Measurements from ENCODE around the gene OSBPL10.
"Not testable (repeated sequence)": the region's sequence is repeated elsewhere in the genome, so short reads cannot be mapped to it uniquely, and the experiment has no call there.

Gene OSBPL10

GRCh38 chr3:31890742-31891469, 90.2 kb downstream of the OSBPL10 start:
- no peak for DNase-seq (ENCODE audit: low read depth)

GRCh38 chr3:31890007-31890406, 91.1 kb downstream of the OSBPL10 start:
- DNase-seq (ENCODE audit: low read depth), result no peak

- no peak for DNase-seq (ENCODE audit: low read depth)
Measured at GRCh38 chr3:31885235-31885634, 95.8 kb downstream of the OSBPL10 start.

DNA sequence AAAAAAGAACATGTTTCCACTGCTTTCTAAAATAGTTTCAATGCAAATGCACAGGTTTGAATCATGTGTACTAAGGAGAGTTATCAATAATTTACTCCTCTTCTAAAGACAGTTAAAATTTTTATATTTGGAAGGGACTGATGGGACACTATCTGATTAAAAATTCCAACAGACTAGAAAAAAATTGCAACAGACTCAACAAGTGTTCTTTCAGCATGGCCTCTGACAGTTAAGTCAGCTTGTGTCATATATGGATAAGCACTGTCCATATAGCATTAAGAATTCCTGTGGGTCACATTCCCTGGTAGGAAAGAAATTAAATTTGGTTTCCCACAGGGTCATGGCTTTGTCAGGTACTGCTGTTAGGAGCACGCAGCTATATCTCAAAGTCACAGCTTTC, 96.8 kb downstream of the OSBPL10 start:
- no peak for DNase-seq (ENCODE audit: low read depth)

DNA sequence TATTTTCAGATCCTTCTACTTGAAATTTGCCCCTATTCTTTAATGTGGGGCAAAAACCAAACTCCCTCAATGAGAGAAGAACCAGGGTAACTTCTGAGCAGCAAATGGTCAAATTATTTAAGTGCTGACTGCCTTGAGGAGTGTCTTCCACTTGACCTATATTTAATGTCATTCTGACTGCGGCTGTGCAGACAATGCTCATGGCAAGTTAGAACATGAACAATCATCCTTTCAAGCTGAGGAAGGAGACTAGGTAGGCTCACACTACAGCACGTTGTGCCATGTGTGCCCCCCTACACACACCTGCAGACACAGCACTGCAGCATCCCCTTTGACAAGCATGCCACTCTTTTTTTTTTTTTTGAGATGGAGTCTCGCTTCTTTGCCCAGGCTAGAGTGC, 98.2 kb downstream of the OSBPL10 start:
- no peak for DNase-seq (ENCODE audit: low read depth)

- no peak for DNase-seq (ENCODE audit: low read depth)
Measured at GRCh38 chr3:31882431-31882830, 98.6 kb downstream of the OSBPL10 start.

DNA sequence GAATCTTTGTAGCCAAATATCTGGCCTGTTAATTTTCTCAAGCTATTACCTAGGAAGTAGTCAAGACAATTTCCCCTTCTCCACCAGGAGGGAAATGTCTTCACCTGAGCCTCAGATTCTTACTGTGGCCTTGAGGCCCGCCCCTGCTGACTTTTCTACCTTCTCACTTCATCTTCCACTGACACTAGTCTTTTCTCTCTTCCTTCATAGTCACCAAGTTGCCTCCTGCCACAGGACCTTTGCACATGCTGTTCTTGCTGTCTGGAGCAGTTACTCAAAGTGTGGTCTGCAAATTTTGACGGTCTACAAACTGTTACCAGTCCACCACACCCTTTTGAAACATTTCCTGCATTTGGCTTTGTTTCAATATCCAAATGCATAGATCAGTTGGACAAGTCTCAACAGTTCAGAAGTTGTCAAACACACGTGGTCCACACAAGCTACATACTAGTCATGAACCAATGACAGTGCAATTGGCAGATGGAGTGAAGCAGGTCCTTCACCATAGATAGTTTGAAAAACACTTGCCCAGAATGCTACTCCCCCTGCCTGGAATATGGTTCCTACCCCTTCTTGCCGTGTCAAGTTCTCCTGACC, 100.5 kb downstream of the OSBPL10 start:
- DNase-seq (ENCODE audit: low read depth), result no peak

GRCh38 chr3:31880020-31880419, 101.0 kb downstream of the OSBPL10 start:
- no peak for DNase-seq (ENCODE audit: low read depth)

GRCh38 chr3:31879365-31879764, 101.7 kb downstream of the OSBPL10 start:
- DNase-seq (ENCODE audit: low read depth), result no peak

DNA sequence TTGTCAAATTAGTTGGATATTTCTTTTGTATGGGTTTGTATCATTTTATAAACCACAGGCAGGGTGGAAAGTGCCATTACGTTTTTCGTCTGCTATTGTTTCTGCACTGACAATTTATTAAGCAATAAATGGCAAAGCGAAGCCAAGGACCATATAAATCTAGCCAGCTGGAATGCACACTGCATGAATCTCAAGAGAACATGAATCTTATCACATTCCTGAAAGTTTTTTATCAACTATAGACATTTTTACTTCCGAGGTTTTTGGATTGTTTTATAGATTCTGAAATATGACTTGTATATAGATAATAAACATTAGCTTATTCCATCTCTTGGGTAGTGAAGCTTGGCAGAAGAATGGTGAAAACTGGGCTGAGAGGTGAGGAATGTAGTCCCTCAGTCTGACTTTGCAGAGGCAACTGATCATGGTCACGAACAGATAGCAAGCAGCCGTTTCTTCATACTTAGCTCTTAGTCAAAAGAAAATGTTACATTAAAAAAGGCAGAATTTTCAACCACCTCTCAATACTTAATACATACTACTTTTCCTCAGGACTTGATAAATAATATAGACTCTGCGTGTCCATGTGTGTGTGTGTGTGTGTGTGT, 102.7 kb downstream of the OSBPL10 start:
- no peak for DNase-seq (ENCODE audit: low read depth)

GRCh38 chr3:31876331-31876730, 104.7 kb downstream of the OSBPL10 start:
- DNase-seq (ENCODE audit: low read depth), result no peak

DNA sequence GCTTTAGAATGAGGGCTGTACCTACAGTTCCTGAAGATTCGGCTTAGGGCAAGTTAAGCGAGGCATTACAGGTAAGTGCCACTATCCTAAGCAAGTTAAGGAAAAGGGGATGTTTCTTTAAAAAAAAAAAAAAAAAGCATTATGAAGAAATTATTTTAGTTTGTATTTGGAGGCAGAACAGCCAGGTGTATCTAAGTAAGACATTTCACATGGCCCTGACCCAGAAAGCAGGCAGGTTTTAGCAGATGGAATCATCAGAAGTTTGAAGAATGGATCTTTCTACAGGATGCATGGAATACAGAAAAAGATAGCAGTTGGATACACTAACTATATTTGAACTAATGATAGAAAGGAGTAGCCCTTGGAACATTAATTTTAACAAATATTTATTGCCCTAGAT, 105.6 kb downstream of the OSBPL10 start:
- DNase-seq (ENCODE audit: low read depth), result no peak

GRCh38 chr3:31873254-31873820, 107.7 kb downstream of the OSBPL10 start:
- no peak for DNase-seq (ENCODE audit: low read depth)

DNA sequence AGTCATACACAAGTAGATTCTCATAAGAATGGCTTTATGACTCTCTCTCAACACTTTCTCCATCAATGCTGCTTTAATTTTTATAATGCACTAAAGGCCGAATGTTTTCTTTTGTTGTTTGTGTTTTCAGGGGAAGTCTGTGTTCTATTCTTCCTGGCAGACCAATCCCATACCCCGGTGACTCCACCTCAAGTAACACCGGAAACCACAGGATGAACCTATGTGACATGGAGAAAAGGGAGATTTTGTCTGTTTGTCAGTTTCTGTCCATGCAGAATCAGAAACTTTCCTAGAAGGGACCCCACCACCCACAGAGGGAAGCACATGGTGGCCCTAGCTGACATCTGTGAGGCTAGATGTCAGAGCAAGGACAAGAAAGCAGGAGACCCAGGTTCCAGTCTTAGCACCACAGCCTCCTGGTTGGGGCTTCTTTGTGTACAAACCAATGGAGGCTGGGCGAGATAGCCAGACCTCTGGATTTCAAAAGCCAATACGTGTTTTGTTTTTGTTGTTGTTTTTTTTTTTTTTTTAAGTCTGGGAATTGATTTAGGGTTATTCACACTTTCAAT, 109.0 kb downstream of the OSBPL10 start:
- no peak for DNase-seq (ENCODE audit: low read depth)

- not testable (repeated sequence) for DNase-seq (ENCODE audit: low read depth)
Measured at GRCh38 chr3:31870111-31870510, 111.0 kb downstream of the OSBPL10 start.

DNA sequence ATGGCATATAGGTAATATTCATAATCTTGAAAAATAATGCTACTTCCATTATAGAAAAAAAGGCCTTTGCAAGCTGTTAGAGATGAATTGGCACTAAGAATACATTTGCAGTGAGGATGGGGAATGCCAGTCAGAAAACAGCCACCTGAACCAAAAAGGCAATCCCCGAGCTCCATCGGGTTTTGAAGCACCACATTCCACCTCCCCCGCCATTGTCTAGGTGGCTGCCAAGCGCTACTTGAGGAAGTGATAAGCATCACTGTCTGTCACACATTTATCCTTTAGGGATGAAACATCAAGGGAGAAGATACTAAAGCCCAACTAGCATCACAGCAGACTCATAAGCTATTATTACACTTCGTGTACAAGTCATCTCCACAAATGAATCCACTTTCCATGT, 112.8 kb downstream of the OSBPL10 start:
- DNase-seq (ENCODE audit: low read depth), result no peak

DNA sequence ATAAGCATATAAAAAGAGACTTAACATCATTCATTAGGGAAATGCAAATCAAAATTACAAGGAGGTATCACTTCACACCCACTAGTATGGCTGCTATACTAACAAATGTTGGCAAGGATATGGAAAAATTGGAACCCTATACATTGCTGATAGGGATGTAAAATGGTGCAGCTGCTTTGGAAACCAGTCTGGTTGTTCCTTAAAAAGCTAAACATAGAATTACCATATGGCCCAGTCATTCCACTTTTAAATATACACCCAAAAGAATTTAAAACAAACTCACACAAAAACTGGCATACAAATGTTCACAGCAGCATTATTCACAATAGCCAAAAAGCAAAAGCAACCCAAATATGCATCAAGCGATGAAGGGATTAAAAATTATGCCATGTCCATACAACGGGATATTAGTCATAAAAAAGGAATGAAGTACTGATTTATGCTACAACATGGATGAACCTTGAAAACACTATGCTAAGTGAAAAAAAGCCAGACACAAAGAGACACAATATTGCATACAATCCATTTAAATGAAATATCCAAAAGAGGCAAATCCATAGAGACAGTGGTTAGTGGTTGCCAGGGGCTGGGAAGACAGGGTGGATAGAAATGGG, 118.3 kb downstream of the OSBPL10 start:
- no peak for DNase-seq (ENCODE audit: low read depth)

- DNase-seq (ENCODE audit: low read depth), result no peak
Measured at GRCh38 chr3:31861826-31862225, 119.2 kb downstream of the OSBPL10 start.

GRCh38 chr3:31860642-31861041, 120.4 kb downstream of the OSBPL10 start:
- not testable (repeated sequence) for DNase-seq (ENCODE audit: low read depth)

GRCh38 chr3:31859245-31859644, 121.8 kb downstream of the OSBPL10 start:
- DNase-seq (ENCODE audit: low read depth), result no peak

GRCh38 chr3:31858439-31858838, 122.6 kb downstream of the OSBPL10 start:
- no peak for DNase-seq (ENCODE audit: low read depth)

- no peak for DNase-seq (ENCODE audit: low read depth)
Measured at GRCh38 chr3:31853580-31853979, 127.5 kb downstream of the OSBPL10 start.
